NT2/D1 (cell line): ENCODE results near the gene CATSPER3.

ENCODE experiments used
- SUZ12 ChIP-seq: IDR thresholded peaks from 2 replicates; pipeline ENCODE4 v1.6.1; 2011; ENCODE audit not compliant: insufficient read length, insufficient read depth; ENCODE audit errors: extremely low read depth
- ZNF274 ChIP-seq: IDR thresholded peaks from 2 replicates; pipeline ENCODE4 v1.6.1; 2011; ENCODE audit warnings: mild to moderate bottlenecking, low read depth, low read length

DNA sequence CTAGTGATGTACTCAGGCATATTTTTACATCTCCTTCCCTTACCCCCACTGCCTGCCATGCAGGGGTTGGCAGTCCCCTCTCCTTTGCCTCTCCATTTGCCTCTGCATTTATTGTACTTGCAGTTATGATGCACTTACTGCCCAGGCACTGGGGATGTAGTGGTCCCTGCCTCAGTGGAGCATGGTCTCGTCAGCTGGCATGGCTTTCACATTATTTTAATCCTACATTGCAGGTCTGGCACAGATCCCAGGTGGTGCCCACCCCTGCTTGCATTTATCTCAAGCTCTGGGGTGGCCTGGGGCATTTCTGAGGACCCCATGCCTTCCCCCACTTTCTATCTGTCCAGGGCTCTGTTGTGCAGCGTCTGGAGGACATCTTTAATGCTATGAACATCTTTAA is 89.5 kb downstream of the CATSPER3 start:
- TF ChIP-seq SUZ12 (no peak), ZNF274 (no peak)
